Measurements from ENCODE around the gene COL13A1.

COL13A1 gene

GRCh38 chr10:69819716-69820506, 18.2 kb downstream of the COL13A1 start:
- DNase-seq (ENCODE audit: low read depth in 2 of 2): no peak

- DNase-seq (ENCODE audit: low read depth in 2 of 2): no peak
Observed at GRCh38 chr10:69820817-69821216, 19.1 kb downstream of the COL13A1 start.

GRCh38 chr10:69825604-69826003, 23.9 kb downstream of the COL13A1 start:
- no peak for DNase-seq (ENCODE audit: low read depth in 2 of 2)

- no peak for DNase-seq (ENCODE audit: low read depth in 2 of 2)
Observed at GRCh38 chr10:69826094-69826493, 24.4 kb downstream of the COL13A1 start.

GRCh38 chr10:69826789-69827554, 25.3 kb downstream of the COL13A1 start:
- DNase-seq (ENCODE audit: low read depth in 2 of 2): no peak

GRCh38 chr10:69828144-69828870, 26.6 kb downstream of the COL13A1 start:
- DNase-seq (ENCODE audit: low read depth in 2 of 2): no peak

- DNase-seq (ENCODE audit: low read depth in 2 of 2): no peak
Observed at GRCh38 chr10:69829775-69830174, 28.1 kb downstream of the COL13A1 start.

- DNase-seq (ENCODE audit: low read depth in 2 of 2): no peak
Observed at GRCh38 chr10:69831231-69831855, 29.6 kb downstream of the COL13A1 start.

GRCh38 chr10:69835233-69835632, 33.5 kb downstream of the COL13A1 start:
- DNase-seq (ENCODE audit: low read depth in 2 of 2): no peak

- DNase-seq (ENCODE audit: low read depth in 2 of 2): no peak
Observed at GRCh38 chr10:69835875-69836730, 34.4 kb downstream of the COL13A1 start.

GRCh38 chr10:69836731-69837030, 35.0 kb downstream of the COL13A1 start:
- DNase-seq (ENCODE audit: low read depth in 2 of 2): no peak

- no peak for DNase-seq (ENCODE audit: low read depth in 2 of 2)
Observed at GRCh38 chr10:69837261-69837660, 35.6 kb downstream of the COL13A1 start.

GRCh38 chr10:69838418-69838817, 36.7 kb downstream of the COL13A1 start:
- no peak for DNase-seq (ENCODE audit: low read depth in 2 of 2)

- no peak for DNase-seq (ENCODE audit: low read depth in 2 of 2)
Observed at GRCh38 chr10:69838853-69839252, 37.1 kb downstream of the COL13A1 start.

GRCh38 chr10:69839696-69840345, 38.1 kb downstream of the COL13A1 start:
- no peak for DNase-seq (ENCODE audit: low read depth in 2 of 2)

- DNase-seq (ENCODE audit: low read depth in 2 of 2): no peak
Observed at GRCh38 chr10:69840773-69841172, 39.1 kb downstream of the COL13A1 start.

GRCh38 chr10:69842020-69842419, 40.3 kb downstream of the COL13A1 start:
- DNase-seq (ENCODE audit: low read depth in 2 of 2): no peak

- no peak for DNase-seq (ENCODE audit: low read depth in 2 of 2)
Observed at GRCh38 chr10:69842882-69843281, 41.2 kb downstream of the COL13A1 start.

- no peak for DNase-seq (ENCODE audit: low read depth in 2 of 2)
Observed at GRCh38 chr10:69843923-69844322, 42.2 kb downstream of the COL13A1 start.

GRCh38 chr10:69844698-69845097, 43.0 kb downstream of the COL13A1 start:
- no peak for DNase-seq (ENCODE audit: low read depth in 2 of 2)
